Endothelial cell of umbilical vein (primary cell): ENCODE measurements around the gene SERPINB11. TPM values are rescaled to one million over a fixed set of nuclear protein-coding genes. Genes with fewer than 3 reads are reported as not detected.

ENCODE experiments used
- BruUV-seq: library from RNA; stranded (reverse); fragments of 400-500 nt; replicated peaks from 2 replicates; lab custom pipeline; 2021; lab: Mats Ljungman, UMichigan
- CTCF ChIA-PET: fragments of 300-600, 350-600 bp; sonication (Branson Sonifier 250); formaldehyde crosslinking; loops from one replicate; lab custom pipeline; 2021; ENCODE audit warnings: antibody characterized with exemption, inconsistent platforms; lab: Charles Lee
- POLR2A ChIA-PET: fragments of 300-600, 350-600 bp; sonication (Branson Sonifier 250); formaldehyde crosslinking; loops from one replicate; lab custom pipeline; 2021; ENCODE audit warnings: antibody characterized with exemption, inconsistent platforms; lab: Charles Lee
- DNase-seq: peaks from one replicate; pipeline ENCODE4 v3.0.0-alpha.2; 2011; ENCODE audit warnings: low read depth, low spot score
- FAIRE-seq: peaks from 2 replicates; lab custom pipeline; 2011; peaks lifted over from hg19 to GRCh38; lab: Jason Lieb, UNC
- H2AFZ ChIP-seq: 2 replicates; pipeline ENCODE4 v1.6.0; 2012; ENCODE audit warnings: low read depth, low read length, control low read depth, inconsistent platforms
- H3K27ac ChIP-seq: 2 replicates; pipeline ENCODE4 v1.5.1; 2011; ENCODE audit warnings: low read depth, mild to moderate bottlenecking, control low read depth, low read length, moderate library complexity; ENCODE audit not compliant: insufficient read depth
- H3K27me3 ChIP-seq, 2 experiments: 2 replicates each; pipeline versions ENCODE4 v1.6.0 to v1.6.1; 2011; ENCODE audit warnings: low read length in 2 of 2, mixed read lengths in 1 of 2; ENCODE audit not compliant: control insufficient read depth in 2 of 2, insufficient read depth in 2 of 2
- H3K36me3 ChIP-seq, 2 experiments: 2 replicates in 1 of 2; 3 replicates in 1 of 2; pipeline ENCODE4 v1.5.1; 2011; ENCODE audit warnings: low read length in 2 of 2, mild to moderate bottlenecking in 1 of 2, moderate library complexity in 1 of 2; ENCODE audit not compliant: control insufficient read depth in 2 of 2, insufficient read depth in 2 of 2; ENCODE audit errors: extremely low read depth in 1 of 2
- H3K4me1 ChIP-seq: 3 replicates; pipeline ENCODE4 v1.5.1; 2011; ENCODE audit warnings: mild to moderate bottlenecking, low read length; ENCODE audit not compliant: control insufficient read depth, insufficient read depth; ENCODE audit errors: extremely low read depth
- H3K4me2 ChIP-seq: 2 replicates; pipeline ENCODE4 v1.6.1; 2011; ENCODE audit warnings: low read length, control low read depth, mixed read lengths; ENCODE audit not compliant: insufficient read depth
- H3K4me3 ChIP-seq, 3 experiments: fragments of 200-600 bp in 1 of 3; sonication (generic), shearing (Covaris generic) in 1 of 3; replicated peaks in 1 of 3; 2 replicates each; pipeline ENCODE4 v1.5.1; 2011 to 2016; ENCODE audit warnings: control low read depth in 3 of 3, low read length in 3 of 3, mild to moderate bottlenecking in 2 of 3, inconsistent platforms in 1 of 3, low read depth in 1 of 3, moderate library complexity in 1 of 3; ENCODE audit not compliant: insufficient read depth in 1 of 3
- H3K79me2 ChIP-seq: 2 replicates; pipeline ENCODE4 v1.6.0; 2012; ENCODE audit warnings: low read length, inconsistent platforms; ENCODE audit not compliant: control insufficient read depth, insufficient read depth
- H3K9ac ChIP-seq: replicated peaks from 2 replicates; pipeline ENCODE3; 2011; ENCODE audit warnings: low read length, control low read depth; ENCODE audit not compliant: insufficient read depth; ENCODE audit errors: extremely low read depth
- H3K9me1 ChIP-seq: replicated peaks from 3 replicates; pipeline ENCODE4 v1.6.0; 2011; ENCODE audit warnings: mild to moderate bottlenecking, low read length; ENCODE audit not compliant: control insufficient read depth, insufficient read depth; ENCODE audit errors: extremely low read depth
- H3K9me3 ChIP-seq: replicated peaks from 2 replicates; pipeline ENCODE4 v1.5.1; 2012; ENCODE audit warnings: low read length, inconsistent platforms; ENCODE audit not compliant: control insufficient read depth, insufficient read depth
- H4K20me1 ChIP-seq: replicated peaks from 2 replicates; pipeline ENCODE3; 2011; ENCODE audit warnings: mild to moderate bottlenecking, low read length; ENCODE audit not compliant: control insufficient read depth, insufficient read depth; ENCODE audit errors: extremely low read depth
- CTCF ChIP-seq, 2 donors: IDR thresholded peaks; 1 replicate in 1 of 2; 2 replicates in 1 of 2; pipeline ENCODE4 v1.5.1; 2011; ENCODE audit warnings: low read length in 2 of 2, mild to moderate bottlenecking in 2 of 2, moderate library complexity in 2 of 2, control low read depth in 1 of 2, inconsistent platforms in 1 of 2, low read depth in 1 of 2; ENCODE audit not compliant: insufficient read depth in 1 of 2; ENCODE audit errors: extremely low read depth in 1 of 2
- EZH2 ChIP-seq: IDR thresholded peaks from 2 replicates; pipeline ENCODE4 v1.6.1; 2012; ENCODE audit warnings: borderline replicate concordance, low read depth, mild to moderate bottlenecking, moderate library complexity, low read length, inconsistent platforms; ENCODE audit not compliant: severe bottlenecking
- FOS ChIP-seq: IDR thresholded peaks from 2 replicates; pipeline ENCODE4 v1.6.1; 2011; ENCODE audit warnings: mild to moderate bottlenecking, low read length, moderate library complexity, borderline replicate concordance; ENCODE audit not compliant: insufficient read depth
- GATA2 ChIP-seq: IDR thresholded peaks from 2 replicates; pipeline ENCODE4 v1.7.0; 2011; ENCODE audit warnings: low read depth, mild to moderate bottlenecking, moderate library complexity, mixed read lengths, low read length; ENCODE audit not compliant: insufficient read length, insufficient read depth
- JUN ChIP-seq: IDR thresholded peaks from 2 replicates; pipeline ENCODE4 v1.6.1; 2011; ENCODE audit warnings: borderline replicate concordance, low read depth; ENCODE audit not compliant: insufficient read length, insufficient read depth
- MAX ChIP-seq: IDR thresholded peaks from 2 replicates; pipeline ENCODE4 v1.6.1; 2011; ENCODE audit not compliant: insufficient read depth, insufficient read length
- MYC ChIP-seq: IDR thresholded peaks from one replicate; pipeline ENCODE4 v1.6.1; 2011; ENCODE audit warnings: mild to moderate bottlenecking, low read depth, low read length
- POLR2A ChIP-seq: IDR thresholded peaks from 2 replicates; pipeline ENCODE4 v1.6.1; 2012; ENCODE audit warnings: low read depth, mild to moderate bottlenecking, control low read depth, low read length
- POLR2AphosphoS5 ChIP-seq: IDR thresholded peaks from 2 replicates; pipeline ENCODE4 v1.6.1; 2012; ENCODE audit warnings: low read depth, mild to moderate bottlenecking, control low read depth, low read length, moderate library complexity; ENCODE audit not compliant: insufficient read depth
- dilution Hi-C: fragments of 300-500 bp; cut with MboI; formaldehyde crosslinking; loops from one replicate; pipeline ENCODE4 v1.15.0; 2019; ENCODE audit warnings: low sequenced_read_pairs; ENCODE audit not compliant: extremely low pct_ligation_motif_present
- intact Hi-C: fragments of 100-400 bp; cut with micrococcal nuclease; formaldehyde crosslinking; loops from one replicate; pipeline ENCODE4 v1.10.0; 2022
- polyA plus RNA-seq, 4 experiments: library from polyadenylated mRNA; depleted of rRNA in 3 of 4; stranded (reverse) in 3 of 4; unstranded in 1 of 4; fragments of >200 nt; gene quantifications; 2 replicates each; pipeline versions ENCODE4 v1.2.1 to v1.2.3, GENCODE V29; 2011 to 2012; ENCODE audit warnings: missing spikeins in 1 of 4
- total RNA-seq: library from RNA; stranded (reverse); gene quantifications from 2 replicates; pipeline ENCODE4 v1.2.3, GENCODE V29; 2021

SERPINB11 gene
- total and polyA plus RNA-seq, 2 donors (not counting 3 experiments of a cell fraction or from before 2014, with no cell fraction given): not detected

- dilution Hi-C loops: no loop called here
- Histone ChIP-seq H4K20me1 (no peaks in the 10 kb centered on the region), H3K9me1 (no peaks in the 10 kb centered on the region), H3K9ac (no peak overlapping the region), H3K36me3 (no peaks in the 10 kb centered on the region), H3K27me3 (no peaks in the 10 kb centered on the region), H3K4me3 (no peak overlapping the region), H3K9me3 (no peaks in the 10 kb centered on the region), H3K4me1 (no peaks in the 10 kb centered on the region), H3K79me2 (no peaks in the 10 kb centered on the region), H2AFZ (no peak overlapping the region), H3K4me2 (no peak overlapping the region), H3K27ac (no peak overlapping the region)
- no peak for FAIRE-seq
- intact Hi-C loops: no loop called here
- DNase-seq: no peak
- POLR2A ChIA-PET: no interaction called here
- CTCF ChIA-PET: no interaction called here
- no peak for TF ChIP-seq CTCF (IDR thresholded peaks at IDR 0.05; ENCODE audit: extremely low read depth in 1 of 2, insufficient read depth in 1 of 2, low read depth in 1 of 2, low read length in 2 of 2)
- no peak for TF ChIP-seq GATA2
- no peak for TF ChIP-seq MYC
- TF ChIP-seq JUN: no peak
- no peak for TF ChIP-seq POLR2A
- no peak for TF ChIP-seq MAX
- TF ChIP-seq POLR2AphosphoS5: no peak
- TF ChIP-seq FOS: no peak
- no peak for TF ChIP-seq EZH2
- no TSS peak for BruUV-seq
Observed at GRCh38 chr18:63684718-63685117, 18.0 kb upstream of the SERPINB11 start.
